ENCODE results near the gene ATP5PB.

The ATP5PB gene

GRCh38 chr1:111509997-111510375 lies 60.7 kb downstream of the ATP5PB start:
- DNase-seq, result no peak

DNA sequence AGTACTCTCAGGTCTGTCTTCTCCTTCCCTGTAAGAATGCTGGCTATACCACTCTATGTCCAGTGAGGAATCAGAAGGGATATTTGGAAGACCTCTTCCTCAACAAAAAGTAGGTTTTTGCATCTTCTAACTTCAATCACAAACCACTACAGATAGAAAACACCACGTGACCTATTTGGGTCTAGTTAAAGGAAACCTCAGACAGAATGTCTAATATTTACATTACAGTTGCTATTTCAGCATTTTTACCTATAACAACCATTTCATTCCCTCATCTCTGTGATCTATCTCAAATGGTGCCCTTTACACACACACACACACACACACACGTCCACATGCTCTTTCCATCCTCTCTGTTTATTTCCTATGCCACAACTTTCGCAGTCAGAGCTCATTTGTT lies 62.1 kb downstream of the ATP5PB start:
- no peak for DNase-seq
